Measurements from ENCODE around the gene UBE2J2.
A peak's percentile ranks its signal among the peaks of the same experiment; 100 is the strongest.

UBE2J2 gene

DNA sequence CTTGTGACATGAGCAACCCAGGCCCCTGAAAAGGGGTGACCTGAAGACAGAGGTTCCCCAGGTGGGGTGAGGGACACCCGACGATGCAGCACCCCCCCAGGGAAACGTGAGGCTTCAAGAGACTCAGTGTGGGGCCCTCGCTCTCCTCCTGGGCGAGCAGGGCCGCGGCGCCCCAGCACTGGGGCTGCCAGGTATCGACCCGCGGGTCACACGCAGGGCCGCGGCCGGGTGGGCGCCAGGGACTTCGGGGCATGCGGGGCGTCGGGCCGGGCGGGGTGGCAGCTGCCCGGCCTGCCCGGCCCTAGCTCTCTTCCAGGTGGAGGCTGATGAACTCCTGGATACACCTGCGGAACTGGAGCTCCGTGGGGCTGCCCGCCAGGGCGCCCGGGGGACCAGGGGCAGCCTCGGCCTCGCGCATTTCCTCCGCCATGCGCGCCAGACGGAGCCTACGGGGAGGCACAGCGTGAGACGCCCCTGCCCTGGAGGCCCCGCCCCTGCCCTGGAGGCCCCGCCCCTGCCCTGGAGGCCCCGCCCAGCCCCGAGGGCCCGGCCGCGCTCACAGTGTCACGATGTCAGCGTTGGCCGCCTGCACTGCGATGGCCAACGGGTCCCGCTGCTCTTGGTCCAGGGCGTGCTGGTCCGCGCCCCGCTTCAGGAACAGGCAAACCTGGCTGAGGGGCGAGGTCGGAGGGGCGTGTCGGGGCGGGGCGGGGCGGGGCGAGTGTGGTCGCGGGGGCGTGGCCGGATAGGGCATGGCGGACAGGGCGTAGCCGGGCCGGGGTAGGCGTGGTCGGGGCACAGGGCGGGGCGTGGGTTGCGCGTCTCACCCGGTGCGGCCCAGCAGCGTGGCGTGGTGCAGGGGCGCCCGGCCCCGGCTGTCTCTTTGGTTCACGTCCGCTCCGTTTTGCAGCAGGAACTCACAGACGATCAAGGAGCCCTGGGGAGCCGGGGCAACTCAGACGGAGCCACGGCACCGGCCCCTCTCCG is 19.9 kb upstream of the UBE2J2 start:
- no peaks in the 10 kb centered on the region for H3K9me3 ChIP-seq
- DNase-seq: peak; percentile 57
- TF ChIP-seq, protein P1, sequence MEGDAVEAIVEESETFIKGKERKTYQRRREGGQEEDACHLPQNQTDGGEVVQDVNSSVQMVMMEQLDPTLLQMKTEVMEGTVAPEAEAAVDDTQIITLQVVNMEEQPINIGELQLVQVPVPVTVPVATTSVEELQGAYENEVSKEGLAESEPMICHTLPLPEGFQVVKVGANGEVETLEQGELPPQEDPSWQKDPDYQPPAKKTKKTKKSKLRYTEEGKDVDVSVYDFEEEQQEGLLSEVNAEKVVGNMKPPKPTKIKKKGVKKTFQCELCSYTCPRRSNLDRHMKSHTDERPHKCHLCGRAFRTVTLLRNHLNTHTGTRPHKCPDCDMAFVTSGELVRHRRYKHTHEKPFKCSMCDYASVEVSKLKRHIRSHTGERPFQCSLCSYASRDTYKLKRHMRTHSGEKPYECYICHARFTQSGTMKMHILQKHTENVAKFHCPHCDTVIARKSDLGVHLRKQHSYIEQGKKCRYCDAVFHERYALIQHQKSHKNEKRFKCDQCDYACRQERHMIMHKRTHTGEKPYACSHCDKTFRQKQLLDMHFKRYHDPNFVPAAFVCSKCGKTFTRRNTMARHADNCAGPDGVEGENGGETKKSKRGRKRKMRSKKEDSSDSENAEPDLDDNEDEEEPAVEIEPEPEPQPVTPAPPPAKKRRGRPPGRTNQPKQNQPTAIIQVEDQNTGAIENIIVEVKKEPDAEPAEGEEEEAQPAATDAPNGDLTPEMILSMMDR (IDR thresholded peaks at IDR 0.05; ENCODE audit: low read depth, low read length): no peak
- peaks cover 5% of the 10 kb centered on the region; the same call in 1 of the 2 replicates for H3K27me3 ChIP-seq
- peaks cover 43% of the 10 kb centered on the region for H3K36me3 ChIP-seq
- H3K4me3 ChIP-seq (ENCODE audit: low read depth, low read length): no peak overlapping the region
- peaks cover 20% of the 10 kb centered on the region for H3K4me1 ChIP-seq

DNA sequence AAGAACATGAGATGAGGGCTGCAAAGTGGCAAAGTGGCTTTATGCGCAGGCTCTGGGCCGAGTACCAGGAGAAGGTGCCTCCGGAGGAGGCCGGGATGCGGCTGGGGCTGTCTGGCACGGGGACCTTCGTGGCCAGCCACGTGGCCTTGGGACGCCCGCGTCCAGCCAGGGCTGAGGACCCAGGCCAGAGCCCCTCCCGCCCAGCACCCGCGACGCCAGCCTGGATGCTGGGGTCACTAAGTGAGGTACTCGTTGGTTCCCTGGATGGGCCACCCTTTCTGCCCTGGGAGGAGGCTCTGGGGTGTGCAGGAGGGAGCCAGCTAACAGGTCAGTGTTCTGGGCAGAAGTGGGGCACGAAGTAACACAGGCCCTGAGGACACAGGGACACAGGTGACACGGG is 19.2 kb upstream of the UBE2J2 start:
- Histone ChIP-seq H3K4me3 (ENCODE audit: low read depth, low read length) (no peak overlapping the region), H3K36me3 (peaks cover 39% of the 10 kb centered on the region), H3K9me3 (no peaks in the 10 kb centered on the region), H3K4me1 (peaks cover 19% of the 10 kb centered on the region), H3K27me3 (peaks cover 5% of the 10 kb centered on the region)
- DNase-seq: no peak
- TF ChIP-seq, protein P1 (IDR thresholded peaks at IDR 0.05; ENCODE audit: low read depth, low read length): no peak

DNA sequence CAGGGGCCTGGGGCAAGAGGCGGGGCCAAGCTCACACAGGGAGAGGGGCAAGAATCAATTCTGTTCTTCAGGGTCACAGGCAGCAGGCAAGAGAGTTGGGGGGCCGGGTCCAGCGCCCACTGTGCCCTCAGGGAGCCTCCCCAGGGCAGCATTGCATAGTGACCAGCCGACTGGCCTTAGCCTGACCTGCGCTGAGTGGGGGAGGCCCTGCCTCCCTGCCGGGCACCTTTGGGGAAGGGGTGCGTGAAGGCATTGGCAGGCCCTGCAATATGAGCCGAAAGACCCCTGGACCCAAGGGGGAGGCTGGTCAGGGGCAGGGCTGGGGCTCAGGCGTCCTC is 18.8 kb upstream of the UBE2J2 start:
- peak; percentile 25 for DNase-seq
- H3K4me1 ChIP-seq: peaks cover 19% of the 10 kb centered on the region
- H3K27me3 ChIP-seq: peaks cover 10% of the 10 kb centered on the region
- no peaks in the 10 kb centered on the region for H3K9me3 ChIP-seq
- H3K4me3 ChIP-seq (ENCODE audit: low read depth, low read length): no peak overlapping the region
- TF ChIP-seq, protein P1 (IDR thresholded peaks at IDR 0.05; ENCODE audit: low read depth, low read length): no peak
- H3K36me3 ChIP-seq: peaks cover 36% of the 10 kb centered on the region

- Histone ChIP-seq H3K27me3 (peaks cover 14% of the 10 kb centered on the region), H3K9me3 (no peaks in the 10 kb centered on the region), H3K4me1 (peaks cover 19% of the 10 kb centered on the region), H3K4me3 (ENCODE audit: low read depth, low read length) (no peak overlapping the region), H3K36me3 (peaks cover 36% of the 10 kb centered on the region)
- TF ChIP-seq, protein P1 (IDR thresholded peaks at IDR 0.05; ENCODE audit: low read depth, low read length): peak; percentile 66
- peak; percentile 87 for DNase-seq
Observed at GRCh38 chr1:1291548-1292441, 18.1 kb upstream of the UBE2J2 start.

DNA sequence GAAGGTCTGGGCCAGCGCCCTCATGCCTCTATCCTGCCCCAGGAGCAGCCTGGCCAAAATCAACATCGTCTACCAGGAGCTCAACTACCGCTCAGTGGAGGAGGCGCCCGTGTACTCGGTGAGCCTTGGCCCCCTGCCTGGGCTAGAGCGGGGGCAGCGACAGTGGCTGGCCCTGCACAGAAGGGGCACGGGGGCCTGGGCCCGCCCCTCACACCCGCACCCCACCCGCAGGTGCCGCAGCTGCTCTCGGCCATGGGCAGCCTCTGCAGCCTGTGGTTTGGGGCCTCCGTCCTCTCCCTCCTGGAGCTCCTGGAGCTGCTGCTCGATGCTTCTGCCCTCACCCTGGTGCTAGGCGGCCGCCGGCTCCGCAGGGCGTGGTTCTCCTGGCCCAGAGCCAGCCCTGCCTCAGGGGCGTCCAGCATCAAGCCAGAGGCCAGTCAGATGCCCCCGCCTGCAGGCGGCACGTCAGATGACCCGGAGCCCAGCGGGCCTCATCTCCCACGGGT is 17.4 kb upstream of the UBE2J2 start:
- Histone ChIP-seq H3K27me3 (peaks cover 14% of the 10 kb centered on the region), H3K36me3 (peaks cover 30% of the 10 kb centered on the region), H3K4me3 (ENCODE audit: low read depth, low read length) (no peak overlapping the region), H3K4me1 (peaks cover 19% of the 10 kb centered on the region), H3K9me3 (no peaks in the 10 kb centered on the region)
- peak; percentile 69 for DNase-seq
- TF ChIP-seq, protein P1 (IDR thresholded peaks at IDR 0.05; ENCODE audit: low read depth, low read length): no peak

Data from BE2C (cell line).